Measurements from ENCODE around the gene ZNF460. TPM values are rescaled to one million over a fixed set of nuclear protein-coding genes. Genes with fewer than 3 reads are reported as not detected.

Gene ZNF460
- total RNA-seq, 1 experiment from 2014 or later: 72.5 TPM

- Mint-ChIP-seq H3K27me3 (ENCODE audit: insufficient read depth, unreplicated experiment) (no peaks in the 10 kb centered on the region), H3K4me1 (ENCODE audit: insufficient read depth, unreplicated experiment) (no peaks in the 10 kb centered on the region), H3K9me3 (ENCODE audit: unreplicated experiment) (peaks cover 8% of the 10 kb centered on the region), H3K4me3 (ENCODE audit: unreplicated experiment) (no peak overlapping the region), H3K36me3 (ENCODE audit: insufficient read depth, unreplicated experiment) (peaks cover 17% of the 10 kb centered on the region), H3K27ac (ENCODE audit: low read depth, unreplicated experiment) (no peak overlapping the region)
- CTCF ChIA-PET: no interaction called here
- DNase-seq (ENCODE audit: unreplicated experiment): no peak
- no TSS peak for BruUV-seq (replicated peaks)
- TF ChIP-seq, protein P1, sequence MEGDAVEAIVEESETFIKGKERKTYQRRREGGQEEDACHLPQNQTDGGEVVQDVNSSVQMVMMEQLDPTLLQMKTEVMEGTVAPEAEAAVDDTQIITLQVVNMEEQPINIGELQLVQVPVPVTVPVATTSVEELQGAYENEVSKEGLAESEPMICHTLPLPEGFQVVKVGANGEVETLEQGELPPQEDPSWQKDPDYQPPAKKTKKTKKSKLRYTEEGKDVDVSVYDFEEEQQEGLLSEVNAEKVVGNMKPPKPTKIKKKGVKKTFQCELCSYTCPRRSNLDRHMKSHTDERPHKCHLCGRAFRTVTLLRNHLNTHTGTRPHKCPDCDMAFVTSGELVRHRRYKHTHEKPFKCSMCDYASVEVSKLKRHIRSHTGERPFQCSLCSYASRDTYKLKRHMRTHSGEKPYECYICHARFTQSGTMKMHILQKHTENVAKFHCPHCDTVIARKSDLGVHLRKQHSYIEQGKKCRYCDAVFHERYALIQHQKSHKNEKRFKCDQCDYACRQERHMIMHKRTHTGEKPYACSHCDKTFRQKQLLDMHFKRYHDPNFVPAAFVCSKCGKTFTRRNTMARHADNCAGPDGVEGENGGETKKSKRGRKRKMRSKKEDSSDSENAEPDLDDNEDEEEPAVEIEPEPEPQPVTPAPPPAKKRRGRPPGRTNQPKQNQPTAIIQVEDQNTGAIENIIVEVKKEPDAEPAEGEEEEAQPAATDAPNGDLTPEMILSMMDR (IDR thresholded peaks at IDR 0.05; ENCODE audit: unreplicated experiment): no peak
- intact Hi-C loops (cut with micrococcal nuclease): no loop called here
- POLR2A ChIA-PET: interaction anchor here (0.9 kb wide), 1 partner anchor 21 kb away, joined by 4 read pairs; the partner anchor contains the start of gene ZNF805
These were observed 18.2 kb upstream of the ZNF460 start for GRCh38 chr19:57262044-57262443.

- TF ChIP-seq, protein P1 (IDR thresholded peaks at IDR 0.05; ENCODE audit: unreplicated experiment): no peak
- Mint-ChIP-seq H3K27me3 (ENCODE audit: insufficient read depth, unreplicated experiment) (no peaks in the 10 kb centered on the region), H3K27ac (ENCODE audit: low read depth, unreplicated experiment) (no peak overlapping the region), H3K36me3 (ENCODE audit: insufficient read depth, unreplicated experiment) (peaks cover 11% of the 10 kb centered on the region), H3K4me1 (ENCODE audit: insufficient read depth, unreplicated experiment) (no peaks in the 10 kb centered on the region), H3K4me3 (ENCODE audit: unreplicated experiment) (no peak overlapping the region), H3K9me3 (ENCODE audit: unreplicated experiment) (peaks cover 8% of the 10 kb centered on the region)
- BruUV-seq (replicated peaks): no TSS peak
- ChIA-PET POLR2A (interaction anchor here (0.6 to 1.0 kb wide), 2 partner anchors 18 to 39 kb away, joined by 3 read pairs; no protein-coding TSS in a partner anchor), CTCF (no interaction called here)
- DNase-seq (ENCODE audit: unreplicated experiment): no peak
- intact Hi-C loops (cut with micrococcal nuclease): no loop called here
These were observed 17.0 kb upstream of the ZNF460 start for GRCh38 chr19:57263244-57263741.

DNA sequence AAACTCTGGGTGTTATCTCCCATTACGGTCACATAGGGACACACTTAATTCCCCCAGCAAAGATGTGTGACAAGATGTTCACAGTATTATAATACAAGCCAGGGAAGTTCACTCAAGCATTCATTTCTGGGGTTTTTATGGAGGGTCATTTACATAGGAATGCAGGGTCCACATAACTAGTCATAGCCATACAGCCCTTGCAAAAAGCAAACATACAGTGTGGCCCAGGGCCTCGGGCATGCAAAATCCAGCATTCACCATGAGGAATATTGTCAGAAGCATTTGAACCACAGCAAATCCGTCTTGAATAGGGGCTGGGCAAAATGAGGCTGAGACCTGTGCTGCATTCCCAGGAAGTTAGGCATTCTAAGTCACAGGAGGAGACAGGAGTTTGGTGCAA lies 13.0 kb upstream of the ZNF460 start:
- H3K4me3 Mint-ChIP-seq (ENCODE audit: unreplicated experiment): no peak overlapping the region
- peaks cover 4% of the 10 kb centered on the region for H3K36me3 Mint-ChIP-seq (ENCODE audit: insufficient read depth, unreplicated experiment)
- H3K27me3 Mint-ChIP-seq (ENCODE audit: insufficient read depth, unreplicated experiment): no peaks in the 10 kb centered on the region
- ChIA-PET CTCF (no interaction called here), POLR2A (no interaction called here)
- H3K4me1 Mint-ChIP-seq (ENCODE audit: insufficient read depth, unreplicated experiment): peaks cover 9% of the 10 kb centered on the region
- H3K27ac Mint-ChIP-seq (ENCODE audit: low read depth, unreplicated experiment): no peak overlapping the region
- no TSS peak for BruUV-seq (replicated peaks)
- DNase-seq (ENCODE audit: unreplicated experiment): no peak
- H3K9me3 Mint-ChIP-seq (ENCODE audit: unreplicated experiment): peaks cover 8% of the 10 kb centered on the region
- TF ChIP-seq, protein P1 (IDR thresholded peaks at IDR 0.05; ENCODE audit: unreplicated experiment): no peak
- intact Hi-C loops (cut with micrococcal nuclease): no loop called here

DNA sequence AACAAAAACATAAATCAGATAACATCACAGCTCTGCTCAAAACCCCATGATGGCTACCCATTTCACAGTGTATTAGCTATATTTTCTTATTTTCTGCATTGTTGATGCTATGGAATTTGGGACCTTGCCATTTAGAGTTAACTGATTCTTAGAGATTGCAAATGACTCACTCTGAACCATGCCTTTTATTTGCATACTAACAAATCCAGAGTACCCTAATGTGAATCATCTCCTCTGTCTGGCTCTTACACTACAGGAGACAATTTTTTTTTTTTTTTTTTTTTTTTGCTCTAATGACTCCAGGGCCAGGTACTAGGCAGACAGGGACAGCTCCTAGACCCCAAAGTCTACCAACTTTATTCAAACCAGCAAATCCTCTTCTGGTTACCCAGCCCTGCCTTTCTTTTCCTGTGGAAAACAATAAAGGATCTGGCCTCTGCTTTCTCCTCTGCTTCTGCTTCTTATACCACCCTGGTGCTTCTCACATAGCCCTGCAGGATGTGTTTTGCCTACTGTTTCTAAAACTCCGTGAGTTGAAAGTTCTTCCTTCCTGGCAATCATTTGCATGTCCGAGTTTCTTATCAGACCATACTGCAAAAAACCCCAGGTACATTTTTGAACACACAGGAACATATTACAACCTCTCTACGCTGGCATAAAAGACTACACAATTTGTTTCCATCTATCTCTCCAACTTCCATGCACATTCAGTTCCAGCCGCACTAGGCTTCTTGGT lies 10.6 kb upstream of the ZNF460 start:
- POLR2A ChIA-PET: no interaction called here
- Mint-ChIP-seq H3K4me1 (ENCODE audit: insufficient read depth, unreplicated experiment) (peaks cover 9% of the 10 kb centered on the region), H3K4me3 (ENCODE audit: unreplicated experiment) (no peak overlapping the region), H3K36me3 (ENCODE audit: insufficient read depth, unreplicated experiment) (peaks cover 11% of the 10 kb centered on the region), H3K9me3 (ENCODE audit: unreplicated experiment) (peaks cover 8% of the 10 kb centered on the region), H3K27me3 (ENCODE audit: insufficient read depth, unreplicated experiment) (no peaks in the 10 kb centered on the region), H3K27ac (ENCODE audit: low read depth, unreplicated experiment) (peak overlapping the region; percentile 6)
- TF ChIP-seq, protein P1 (IDR thresholded peaks at IDR 0.05; ENCODE audit: unreplicated experiment): no peak
- CTCF ChIA-PET: interaction anchor here (0.7 kb wide), 1 partner anchor 27 kb away, joined by 4 read pairs; no protein-coding TSS in a partner anchor
- intact Hi-C loops (cut with micrococcal nuclease): no loop called here
- peak; percentile 63 for DNase-seq (ENCODE audit: unreplicated experiment)
- no TSS peak for BruUV-seq (replicated peaks)
